Right lobe of liver (tissue), 6 donors: Measurements from ENCODE around the gene TRIM74. TPM values are rescaled to one million over a fixed set of nuclear protein-coding genes. Genes with fewer than 3 reads are reported as not detected.
"Not testable (repeated sequence)": the region's sequence is repeated elsewhere in the genome, so short reads cannot be mapped to it uniquely, and the experiment has no call there.

Experiments used
- ATAC-seq, 4 donors: fragments of 200-7000 bp; cut with Tn5 transposase; one replicate each; pipeline ENCODE4 v1.9.1; 2020; ENCODE audit warnings: mild to moderate bottlenecking in 4 of 4, moderate library complexity in 4 of 4
- DNase-seq, 3 donors: peaks; one replicate each; pipeline ENCODE4 v3.0.0-alpha.2; 2020
- H3K27ac ChIP-seq, 3 donors: fragments of 200-600 bp; one replicate each; pipeline ENCODE4 v1.8.0; 2022
- H3K27me3 ChIP-seq, 2 donors: fragments of 200-600 bp; one replicate each; pipeline ENCODE4 v1.8.0; 2022
- H3K36me3 ChIP-seq, 4 donors: fragments of 200-600 bp; sonication (generic) in 1 of 4; one replicate each; pipeline versions ENCODE4 v1.5.1 to v1.8.0; 2017 to 2022; ENCODE audit warnings: control low read depth in 1 of 4
- H3K4me1 ChIP-seq, 4 donors: fragments of 200-600 bp; sonication (generic) in 1 of 4; one replicate each; pipeline versions ENCODE4 v1.5.1 to v1.8.0; 2017 to 2022; ENCODE audit warnings: control low read depth in 1 of 4
- H3K4me3 ChIP-seq, 3 donors: fragments of 200-600 bp; one replicate each; pipeline ENCODE4 v1.8.0; 2022
- H3K9me3 ChIP-seq, 4 donors: fragments of 200-600 bp; sonication (generic) in 1 of 4; one replicate each; pipeline versions ENCODE4 v1.5.1 to v1.8.0; 2017 to 2022; ENCODE audit warnings: control low read depth in 1 of 4
- CTCF ChIP-seq, 4 donors: fragments of 200-600 bp in 3 of 4; fragments of 450-650 bp in 1 of 4; IDR thresholded peaks; one replicate each; pipeline versions ENCODE4 v1.5.1 to v1.8.0; 2016 to 2022; ENCODE audit warnings: antibody characterized with exemption in 4 of 4, mild to moderate bottlenecking in 2 of 4
- WGBS: methylation state at CpG from one replicate; pipeline ENCODE4 v1.1.6; 2018; ENCODE audit warnings: low coverage, low lambda C conversion rate; ENCODE audit not compliant: insufficient coverage; ENCODE audit errors: missing lambda C conversion rate; 5-methylcytosine and 5-hydroxymethylcytosine counted together
- intact Hi-C, 2 donors: fragments of 100-400 bp; cut with DNase I; formaldehyde crosslinking; loops; one replicate each; pipeline versions ENCODE4 v1.11.2 to v1.14.1; 2022
- total RNA-seq, 6 experiments: library from RNA; depleted of rRNA in 2 of 6; stranded (reverse); fragments of >200 nt in 2 of 6; fragmentation: NEBNext Ultra II Directional in 3 of 6; extraction: Animal tissue kit (Norgen Biotek cat#: 25700) in 3 of 6; gene quantifications; one replicate each; pipeline versions ENCODE4 v1.1.0 to v1.2.4, GENCODE V29; 2016 to 2023
- donor health status: DM: no; HTN: yes; CAD: no.
- donor health status: DM: no; HTN: no; CAD: no.
- donor health status: DM: no; HTN: no; CAD: no.
- donor health status: DM: no; HTN: yes; CAD: no.
- donor health status: DM: no; HTN: yes; CAD: no.

The TRIM74 gene
- total RNA-seq, 6 experiments from 2014 or later: 0.35 to 0.88 (median 0.72) TPM; not detected in 2

DNA sequence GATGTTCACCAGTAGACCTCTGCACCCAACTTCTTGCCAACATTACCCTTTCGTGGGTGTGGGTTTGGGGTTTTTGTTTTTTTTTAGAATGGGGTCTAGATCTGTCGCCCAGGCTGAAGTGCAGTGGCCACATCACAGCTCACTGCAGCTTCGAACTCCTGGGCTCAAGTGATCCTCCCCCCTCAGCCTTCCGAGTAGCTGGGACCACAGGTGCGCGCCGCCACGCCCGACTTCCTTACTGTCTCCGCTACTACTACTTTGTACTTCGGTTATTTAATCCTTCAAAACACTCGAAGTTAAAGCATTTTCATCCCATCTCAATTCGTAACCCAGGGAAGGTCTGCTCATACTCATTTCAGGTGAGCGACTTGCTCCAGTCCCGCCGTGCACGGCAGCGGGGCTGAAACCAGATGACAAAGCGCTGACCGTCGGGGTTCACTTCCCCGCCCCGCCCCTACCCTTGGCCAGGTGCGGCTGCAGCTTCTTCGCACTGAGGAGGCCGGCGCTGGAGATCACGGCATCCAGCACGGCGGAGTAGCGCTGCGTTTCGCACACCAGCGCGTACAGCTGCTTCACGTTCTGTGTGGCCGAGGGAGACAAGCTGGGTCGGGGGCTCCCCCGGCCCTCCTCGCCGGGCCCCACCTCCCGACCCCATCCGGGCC lies 15.2 kb downstream of the TRIM74 start:
- ATAC-seq: peak; percentile 56 to 58 (median 56)
- H3K36me3 ChIP-seq, H3K9me3 ChIP-seq, H3K4me1 ChIP-seq, intact Hi-C loops, H3K27ac ChIP-seq, DNase-seq, H3K27me3 ChIP-seq: not testable (repeated sequence)
- no CpG with 5 or more reads among the region's 43 CpGs for WGBS
- H3K4me3 ChIP-seq: peak overlapping the region in 2 of 3 donors; percentile 37 to 45

- intact Hi-C loops, H3K27ac ChIP-seq, ATAC-seq, H3K9me3 ChIP-seq, H3K27me3 ChIP-seq, DNase-seq, H3K4me1 ChIP-seq, H3K4me3 ChIP-seq: not testable (repeated sequence)
- H3K36me3 ChIP-seq: peaks cover 0 to 11% (median 0%) of the 10 kb centered on the region in 4 donors
- no CpG with 5 or more reads among the region's 6 CpGs for WGBS
Observed at GRCh38 chr7:72950432-72950831, 18.8 kb downstream of the TRIM74 start.

GRCh38 chr7:72949686-72950085 lies 19.6 kb downstream of the TRIM74 start:
- DNase-seq, H3K27ac ChIP-seq, intact Hi-C loops, H3K4me3 ChIP-seq, ATAC-seq, H3K9me3 ChIP-seq, H3K4me1 ChIP-seq, H3K27me3 ChIP-seq: not testable (repeated sequence)
- WGBS: 60% methylated on average over 2 of the region's 6 CpGs
- peaks cover 0 to 11% (median 0%) of the 10 kb centered on the region in 4 donors for H3K36me3 ChIP-seq

GRCh38 chr7:72949276-72949675 lies 20.0 kb downstream of the TRIM74 start:
- H3K36me3 ChIP-seq: peaks cover 0 to 11% (median 0%) of the 10 kb centered on the region in 4 donors
- H3K27ac ChIP-seq, intact Hi-C loops, H3K4me1 ChIP-seq, H3K9me3 ChIP-seq, H3K27me3 ChIP-seq, H3K4me3 ChIP-seq: not testable (repeated sequence)
- ATAC-seq: peak; percentile 25 to 71 (median 64)
- 45% methylated on average over 5 of the region's 9 CpGs for WGBS
- DNase-seq: peak in 1 of 3 donors; percentile 57

- H3K36me3 ChIP-seq: peaks cover 0 to 11% (median 0%) of the 10 kb centered on the region in 4 donors
- DNase-seq, H3K9me3 ChIP-seq, H3K4me3 ChIP-seq, H3K27me3 ChIP-seq, H3K4me1 ChIP-seq, H3K27ac ChIP-seq, intact Hi-C loops: not testable (repeated sequence)
- ATAC-seq: peak; percentile 16 to 46 (median 24)
- 33% methylated on average over 8 of the region's 23 CpGs for WGBS
Observed at GRCh38 chr7:72948714-72949113, 20.6 kb downstream of the TRIM74 start.

DNA sequence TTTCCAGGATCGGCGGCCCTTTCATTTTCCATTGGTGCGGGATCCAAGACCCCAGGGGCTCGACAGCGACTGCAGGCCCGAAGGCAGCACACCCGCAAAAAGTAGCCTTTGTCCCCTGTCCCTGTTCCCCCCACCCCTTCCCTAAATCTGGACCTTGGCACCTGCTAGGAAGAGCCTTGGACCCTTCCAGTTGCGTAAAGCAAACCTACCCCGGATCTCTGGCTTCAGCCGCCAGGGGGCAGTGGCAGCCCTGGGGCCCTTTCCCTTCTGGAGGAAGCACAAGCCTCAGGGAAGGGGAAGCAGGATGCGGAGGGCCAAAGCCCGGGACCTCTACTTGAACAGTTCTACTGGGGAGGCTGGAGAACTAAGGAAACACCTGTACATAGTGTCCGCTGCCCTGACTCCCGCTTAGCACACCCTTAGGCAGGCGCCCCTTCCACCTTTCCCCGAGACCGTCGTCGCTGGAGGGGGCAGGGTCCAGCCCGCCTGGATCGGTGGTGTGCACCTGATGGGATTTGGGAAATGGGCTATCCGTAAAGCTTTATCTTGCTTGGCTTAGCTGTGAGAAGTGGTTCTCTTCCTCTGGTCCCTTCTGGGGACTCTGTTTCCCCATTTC lies 23.0 kb downstream of the TRIM74 start:
- H3K9me3 ChIP-seq, H3K27ac ChIP-seq, H3K27me3 ChIP-seq, H3K4me3 ChIP-seq, intact Hi-C loops, H3K4me1 ChIP-seq: not testable (repeated sequence)
- ATAC-seq: peak; percentile 54 to 73 (median 66)
- peak; percentile 22 to 49 (median 42) for TF ChIP-seq CTCF (IDR thresholded peaks at IDR 0.05)
- 0% methylated on average over 2 of the region's 22 CpGs for WGBS
- DNase-seq: peak in 1 of 3 donors; percentile 52
- H3K36me3 ChIP-seq: peaks cover 0 to 11% (median 0%) of the 10 kb centered on the region in 4 donors

DNA sequence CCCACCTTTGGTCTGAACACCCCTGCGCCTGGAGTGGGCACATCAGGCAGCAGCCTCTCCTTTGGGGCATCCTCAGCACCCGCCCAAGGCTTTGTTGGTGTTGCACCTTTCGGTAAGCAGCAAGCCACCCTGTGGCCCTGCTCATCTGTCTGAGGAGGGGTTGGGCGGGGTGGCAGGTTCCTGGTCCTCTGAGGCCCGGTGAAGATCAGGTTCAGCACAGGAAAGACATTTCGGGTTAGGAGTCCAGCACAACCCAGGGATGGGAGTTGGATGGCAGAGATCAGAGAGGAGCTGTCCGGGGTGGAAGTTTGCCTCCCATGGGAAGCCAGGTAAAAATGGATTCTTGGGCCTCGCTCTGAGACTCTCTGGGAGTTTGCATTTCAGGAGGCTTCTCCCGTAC lies 23.7 kb downstream of the TRIM74 start:
- H3K4me3 ChIP-seq, ATAC-seq, intact Hi-C loops, DNase-seq, H3K9me3 ChIP-seq, H3K4me1 ChIP-seq, H3K27ac ChIP-seq, H3K27me3 ChIP-seq: not testable (repeated sequence)
- H3K36me3 ChIP-seq: peaks cover 0 to 11% (median 0%) of the 10 kb centered on the region in 4 donors
- 89% methylated on average over 3 of the region's 9 CpGs for WGBS

- H3K27ac ChIP-seq, DNase-seq, H3K27me3 ChIP-seq, H3K9me3 ChIP-seq, ATAC-seq, intact Hi-C loops, H3K4me1 ChIP-seq, H3K4me3 ChIP-seq: not testable (repeated sequence)
- no CpG with 5 or more reads among the region's 15 CpGs for WGBS
- H3K36me3 ChIP-seq: peaks cover 0 to 11% (median 0%) of the 10 kb centered on the region in 4 donors
Observed at GRCh38 chr7:72944937-72945336, 24.3 kb downstream of the TRIM74 start.

DNA sequence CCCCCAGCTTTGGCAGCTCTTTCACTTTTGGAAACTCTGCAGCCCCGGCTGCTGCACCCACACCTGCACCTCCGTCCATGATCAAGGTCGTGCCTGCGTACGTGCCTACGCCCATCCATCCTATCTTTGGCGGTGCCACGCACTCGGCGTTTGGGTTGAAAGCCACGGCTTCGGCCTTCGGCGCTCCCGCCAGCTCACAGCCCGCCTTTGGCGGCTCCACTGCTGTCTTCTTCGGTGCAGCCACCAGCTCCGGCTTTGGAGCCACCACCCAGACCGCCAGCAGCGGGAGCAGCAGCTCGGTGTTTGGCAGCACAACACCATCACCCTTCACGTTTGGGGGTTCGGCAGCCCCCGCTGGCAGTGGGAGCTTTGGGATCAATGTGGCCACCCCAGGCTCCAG lies 26.3 kb downstream of the TRIM74 start:
- H3K4me3 ChIP-seq, ATAC-seq, H3K9me3 ChIP-seq, H3K27ac ChIP-seq, intact Hi-C loops, H3K4me1 ChIP-seq, DNase-seq, H3K27me3 ChIP-seq: not testable (repeated sequence)
- 89% methylated on average over 5 of the region's 25 CpGs for WGBS
- peaks cover 0 to 23% (median 3%) of the 10 kb centered on the region in 4 donors for H3K36me3 ChIP-seq

GRCh38 chr7:72942022-72942705 lies 27.1 kb downstream of the TRIM74 start:
- H3K4me3 ChIP-seq, H3K27ac ChIP-seq, H3K4me1 ChIP-seq, H3K27me3 ChIP-seq, H3K9me3 ChIP-seq, intact Hi-C loops: not testable (repeated sequence)
- peak in 1 of 3 donors; percentile 52 for DNase-seq
- H3K36me3 ChIP-seq: peaks cover 0 to 27% (median 5%) of the 10 kb centered on the region in 4 donors
- WGBS: 86% methylated on average over 6 of the region's 20 CpGs
- ATAC-seq: peak in 3 of 4 donors; percentile 4 to 22 (median 6)
